HL-60 (cell line): Measurements from ENCODE around the gene CDH7.

Source experiments
- DNase-seq, 2 experiments: peaks; one replicate each; pipeline ENCODE4 v3.0.0-alpha.2; 2010 to 2020; ENCODE audit warnings: low read depth in 1 of 2, low spot score in 1 of 2
- H3K27ac ChIP-seq: fragments of 250-450 bp; sonication (Bioruptor Pico); replicated peaks from 2 replicates; pipeline ENCODE4 v1.5.1; 2020; ENCODE audit warnings: mild to moderate bottlenecking, moderate library complexity
- H3K27me3 ChIP-seq: fragments of 250-450 bp; sonication (Bioruptor Pico); 2 replicates; pipeline ENCODE4 v1.5.1; 2021; ENCODE audit warnings: mild to moderate bottlenecking, moderate library complexity; ENCODE audit not compliant: insufficient read depth, poor library complexity, severe bottlenecking
- H3K4me3 ChIP-seq: replicated peaks from 2 replicates; pipeline ENCODE4 v1.5.1; 2011; ENCODE audit warnings: mild to moderate bottlenecking, control low read depth, low read length; ENCODE audit not compliant: insufficient read depth
- CTCF ChIP-seq: IDR thresholded peaks from one replicate; pipeline ENCODE4 v1.5.1; 2011; ENCODE audit warnings: low read length, control low read depth, inconsistent platforms; ENCODE audit not compliant: insufficient read depth
- GABPA ChIP-seq: IDR thresholded peaks from 2 replicates; pipeline ENCODE4 v1.6.1; 2012; ENCODE audit warnings: low read depth
- POLR2AphosphoS5 ChIP-seq: IDR thresholded peaks from 2 replicates; pipeline ENCODE4 v1.6.1; 2012; ENCODE audit warnings: low read depth
- REST ChIP-seq: IDR thresholded peaks from 2 replicates; pipeline ENCODE4 v1.6.1; 2012; ENCODE audit warnings: low read depth; ENCODE audit not compliant: insufficient replicate concordance
- SPI1 ChIP-seq: IDR thresholded peaks from 2 replicates; pipeline ENCODE4 v1.6.1; 2012; ENCODE audit warnings: low read depth, mild to moderate bottlenecking, borderline replicate concordance

Gene CDH7

GRCh38 chr18:65846107-65846506 is 95.3 kb downstream of the CDH7 start:
- no peak for DNase-seq
- H3K4me3 ChIP-seq: no peak overlapping the region
- no peaks in the 10 kb centered on the region for H3K27me3 ChIP-seq
- no peak overlapping the region for H3K27ac ChIP-seq
- no peak for TF ChIP-seq GABPA
- TF ChIP-seq POLR2AphosphoS5: no peak
- no peak for TF ChIP-seq REST
- no peak for TF ChIP-seq CTCF
- TF ChIP-seq SPI1: no peak

- no peak for TF ChIP-seq POLR2AphosphoS5
- no peak for TF ChIP-seq CTCF
- Histone ChIP-seq H3K27me3 (no peaks in the 10 kb centered on the region), H3K4me3 (no peak overlapping the region), H3K27ac (no peak overlapping the region)
- no peak for DNase-seq
Measured at GRCh38 chr18:65852273-65852672, 101.5 kb downstream of the CDH7 start.

GRCh38 chr18:65859075-65859474 is 108.3 kb downstream of the CDH7 start:
- H3K4me3 ChIP-seq: no peak overlapping the region
- H3K27ac ChIP-seq: no peak overlapping the region
- DNase-seq: no peak
- no peaks in the 10 kb centered on the region for H3K27me3 ChIP-seq
- TF ChIP-seq GABPA: no peak
- TF ChIP-seq SPI1: no peak
- no peak for TF ChIP-seq REST
- no peak for TF ChIP-seq POLR2AphosphoS5
- TF ChIP-seq CTCF: no peak

GRCh38 chr18:65869527-65869926 is 118.7 kb downstream of the CDH7 start:
- no peak for DNase-seq
- H3K27ac ChIP-seq: no peak overlapping the region
- H3K27me3 ChIP-seq: no peaks in the 10 kb centered on the region
- TF ChIP-seq CTCF: no peak
- TF ChIP-seq SPI1: no peak
- no peak for TF ChIP-seq GABPA
- no peak for TF ChIP-seq REST
- TF ChIP-seq POLR2AphosphoS5: no peak
- H3K4me3 ChIP-seq: no peak overlapping the region
